Mesendoderm (in vitro differentiated cells): ENCODE data around the gene DGKB.

Source experiments
- DNase-seq: peaks from one replicate; pipeline ENCODE4 v3.0.0; 2013
- H2AK5ac ChIP-seq: 2 replicates; pipeline ENCODE4 v1.6.1; 2013; ENCODE audit warnings: low read length, inconsistent platforms
- H2BK120ac ChIP-seq: 2 replicates; pipeline ENCODE4 v1.6.1; 2013; ENCODE audit warnings: low read depth, mild to moderate bottlenecking, low read length, moderate library complexity, mixed read lengths
- H2BK15ac ChIP-seq: replicated peaks from 2 replicates; pipeline ENCODE4 v1.6.1; 2013; ENCODE audit warnings: low read depth, mild to moderate bottlenecking, moderate library complexity
- H2BK5ac ChIP-seq: 2 replicates; pipeline ENCODE4 v1.6.1; 2013; ENCODE audit warnings: low read length, inconsistent platforms
- H3K18ac ChIP-seq: 2 replicates; pipeline ENCODE4 v1.6.1; 2013; ENCODE audit warnings: mild to moderate bottlenecking, low read length, mixed read lengths
- H3K23ac ChIP-seq: one replicate; pipeline ENCODE4 v1.6.1; 2013; ENCODE audit warnings: low read length
- H3K27ac ChIP-seq: 2 replicates; pipeline ENCODE4 v1.5.1; 2013; ENCODE audit warnings: low read depth, mild to moderate bottlenecking, inconsistent platforms, low read length, moderate library complexity
- H3K27me3 ChIP-seq: 2 replicates; pipeline ENCODE4 v1.6.1; 2013; ENCODE audit warnings: low read length, control low read depth, mild to moderate bottlenecking, inconsistent platforms; ENCODE audit not compliant: insufficient read depth, poor library complexity
- H3K36me3 ChIP-seq: 2 replicates; pipeline ENCODE4 v1.6.1; 2013; ENCODE audit warnings: low read length, inconsistent platforms; ENCODE audit not compliant: control insufficient read depth, insufficient read depth
- H3K4ac ChIP-seq: one replicate; pipeline ENCODE4 v1.6.1; 2013; ENCODE audit warnings: low read depth, mild to moderate bottlenecking, low read length, moderate library complexity
- H3K4me1 ChIP-seq: 2 replicates; pipeline ENCODE4 v1.6.1; 2013; ENCODE audit warnings: low read depth, low read length, inconsistent platforms; ENCODE audit not compliant: control insufficient read depth
- H3K4me2 ChIP-seq: 2 replicates; pipeline ENCODE4 v1.6.1; 2013; ENCODE audit warnings: low read length
- H3K4me3 ChIP-seq: 2 replicates; pipeline ENCODE4 v1.5.1; 2013; ENCODE audit warnings: mild to moderate bottlenecking, low read length
- H3K56ac ChIP-seq: one replicate; pipeline ENCODE4 v1.6.1; 2013; ENCODE audit warnings: low read length
- H3K79me1 ChIP-seq: 2 replicates; pipeline ENCODE4 v1.6.1; 2013; ENCODE audit warnings: low read length, inconsistent platforms
- H3K79me2 ChIP-seq: 2 replicates; pipeline ENCODE4 v1.6.1; 2013; ENCODE audit warnings: mild to moderate bottlenecking, low read length; ENCODE audit not compliant: control insufficient read depth, insufficient read depth
- H3K9ac ChIP-seq: 2 replicates; pipeline ENCODE4 v1.6.1; 2013; ENCODE audit warnings: low read length, inconsistent platforms
- H4K5ac ChIP-seq: one replicate; pipeline ENCODE4 v1.6.1; 2013; ENCODE audit warnings: low read length
- H4K8ac ChIP-seq: one replicate; pipeline ENCODE4 v1.6.1; 2013; ENCODE audit warnings: low read depth, mild to moderate bottlenecking, control low read depth, low read length, moderate library complexity
- WGBS: extraction: QIAGEN DNeasy Blood & Tissue Kit; methylation state at CpG from one replicate; pipeline ENCODE4 v1.1.7; 2013; ENCODE audit warnings: low lambda C conversion rate, missing lambda C conversion rate; ENCODE audit not compliant: insufficient coverage; ENCODE audit errors: extremely low coverage; 5-methylcytosine and 5-hydroxymethylcytosine counted together

The DGKB gene

GRCh38 chr7:14931511-14932215, 29.1 kb upstream of the DGKB start:
- H4K5ac ChIP-seq: no peak overlapping the region
- H2BK15ac ChIP-seq: no peak overlapping the region
- H3K56ac ChIP-seq: no peak overlapping the region
- no peak overlapping the region for H3K4me2 ChIP-seq
- no peak overlapping the region for H2AK5ac ChIP-seq
- no peaks in the 10 kb centered on the region for H3K79me1 ChIP-seq
- H3K27ac ChIP-seq: no peak overlapping the region
- no peaks in the 10 kb centered on the region for H3K79me2 ChIP-seq
- no peak overlapping the region for H2BK120ac ChIP-seq
- H3K18ac ChIP-seq: no peak overlapping the region
- H3K4me3 ChIP-seq: no peak overlapping the region
- no peak overlapping the region for H3K9ac ChIP-seq
- H3K36me3 ChIP-seq: no peaks in the 10 kb centered on the region
- no peak overlapping the region for H2BK5ac ChIP-seq
- no peak for DNase-seq
- H4K8ac ChIP-seq: no peak overlapping the region
- H3K27me3 ChIP-seq: no peaks in the 10 kb centered on the region
- H3K4ac ChIP-seq: no peak overlapping the region
- WGBS: no CpG with 5 or more reads among the region's 4 CpGs
- no peak overlapping the region for H3K23ac ChIP-seq
- no peaks in the 10 kb centered on the region for H3K4me1 ChIP-seq

- no peak overlapping the region for H4K8ac ChIP-seq
- H3K4ac ChIP-seq: no peak overlapping the region
- no peak overlapping the region for H3K4me3 ChIP-seq
- no peak overlapping the region for H2AK5ac ChIP-seq
- no peaks in the 10 kb centered on the region for H3K36me3 ChIP-seq
- H2BK5ac ChIP-seq: no peak overlapping the region
- no peak overlapping the region for H3K56ac ChIP-seq
- DNase-seq: no peak
- WGBS: no CpG with 5 or more reads among the region's 1 CpG
- no peak overlapping the region for H2BK15ac ChIP-seq
- no peaks in the 10 kb centered on the region for H3K27me3 ChIP-seq
- no peak overlapping the region for H3K23ac ChIP-seq
- no peaks in the 10 kb centered on the region for H3K79me2 ChIP-seq
- H4K5ac ChIP-seq: no peak overlapping the region
- no peak overlapping the region for H3K27ac ChIP-seq
- no peak overlapping the region for H3K9ac ChIP-seq
- no peak overlapping the region for H2BK120ac ChIP-seq
- no peaks in the 10 kb centered on the region for H3K4me1 ChIP-seq
- H3K4me2 ChIP-seq: no peak overlapping the region
- H3K79me1 ChIP-seq: no peaks in the 10 kb centered on the region
- no peak overlapping the region for H3K18ac ChIP-seq
Measured at GRCh38 chr7:14924398-14924797, 21.8 kb upstream of the DGKB start.

DNA sequence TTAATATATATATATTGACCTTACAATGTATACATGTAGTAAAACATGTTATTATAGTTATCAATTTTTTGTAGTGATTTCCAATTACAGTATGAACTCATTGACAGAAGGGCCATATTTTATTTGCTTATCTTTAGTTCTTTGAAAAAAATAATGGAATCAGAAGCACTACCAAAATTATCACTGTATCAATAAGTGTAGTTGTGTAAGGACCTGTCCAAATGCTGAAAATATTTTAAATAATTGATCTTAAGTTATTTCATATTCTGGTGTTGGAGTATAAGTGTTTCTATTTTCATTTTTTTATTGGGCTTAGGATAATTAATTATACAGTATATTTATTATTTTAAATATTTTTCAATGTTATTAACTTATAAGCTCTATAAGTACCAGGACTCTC, 8.5 kb upstream of the DGKB start:
- no peaks in the 10 kb centered on the region for H3K4me1 ChIP-seq
- H3K4ac ChIP-seq: no peak overlapping the region
- no peak overlapping the region for H3K56ac ChIP-seq
- no peak overlapping the region for H2BK5ac ChIP-seq
- no peak for DNase-seq
- H3K79me1 ChIP-seq: no peaks in the 10 kb centered on the region
- no peak overlapping the region for H2BK120ac ChIP-seq
- no peak overlapping the region for H2BK15ac ChIP-seq
- H3K36me3 ChIP-seq: no peaks in the 10 kb centered on the region
- no peaks in the 10 kb centered on the region for H3K27me3 ChIP-seq
- no peak overlapping the region for H3K23ac ChIP-seq
- H4K8ac ChIP-seq: no peak overlapping the region
- H4K5ac ChIP-seq: no peak overlapping the region
- no peak overlapping the region for H3K27ac ChIP-seq
- no peak overlapping the region for H3K18ac ChIP-seq
- no peak overlapping the region for H3K4me3 ChIP-seq
- H3K79me2 ChIP-seq: no peaks in the 10 kb centered on the region
- no peak overlapping the region for H3K4me2 ChIP-seq
- H3K9ac ChIP-seq: no peak overlapping the region
- no peak overlapping the region for H2AK5ac ChIP-seq

- no peaks in the 10 kb centered on the region for H3K79me1 ChIP-seq
- H3K18ac ChIP-seq: no peak overlapping the region
- H3K4me2 ChIP-seq: no peak overlapping the region
- H2BK15ac ChIP-seq: no peak overlapping the region
- H3K4ac ChIP-seq: no peak overlapping the region
- no peak overlapping the region for H3K56ac ChIP-seq
- no peak overlapping the region for H2BK5ac ChIP-seq
- no peak overlapping the region for H2BK120ac ChIP-seq
- H4K5ac ChIP-seq: no peak overlapping the region
- no peak for DNase-seq
- H3K4me3 ChIP-seq: no peak overlapping the region
- H3K36me3 ChIP-seq: no peaks in the 10 kb centered on the region
- H3K4me1 ChIP-seq: no peaks in the 10 kb centered on the region
- H3K9ac ChIP-seq: no peak overlapping the region
- H3K27me3 ChIP-seq: no peaks in the 10 kb centered on the region
- H2AK5ac ChIP-seq: no peak overlapping the region
- no peak overlapping the region for H3K27ac ChIP-seq
- no peaks in the 10 kb centered on the region for H3K79me2 ChIP-seq
- H4K8ac ChIP-seq: no peak overlapping the region
- no peak overlapping the region for H3K23ac ChIP-seq
Measured at GRCh38 chr7:14908697-14909096, 6.1 kb upstream of the DGKB start.

DNA sequence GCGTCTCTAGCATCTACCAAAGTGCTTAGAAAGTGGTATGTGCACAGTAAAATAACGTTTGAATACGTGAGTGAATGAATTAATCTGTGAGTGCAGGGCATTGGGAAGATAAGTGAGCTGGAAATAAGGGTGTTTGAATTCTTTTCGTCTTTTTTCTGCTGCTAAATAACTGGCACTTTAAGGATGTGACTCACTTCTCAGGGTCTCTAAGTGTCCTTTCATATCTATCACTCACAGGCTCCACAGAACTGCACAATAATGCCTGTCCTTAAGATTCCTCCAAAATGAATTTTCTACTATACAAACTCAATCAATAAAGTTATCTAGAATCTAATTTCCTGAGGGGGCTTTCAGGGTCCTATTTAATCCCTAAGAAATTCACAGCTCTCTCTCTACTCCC, 3.2 kb upstream of the DGKB start:
- no peak overlapping the region for H3K4me2 ChIP-seq
- no peak overlapping the region for H3K4ac ChIP-seq
- no peak overlapping the region for H3K27ac ChIP-seq
- H2BK120ac ChIP-seq: no peak overlapping the region
- WGBS: no CpG with 5 or more reads among the region's 4 CpGs
- H3K79me2 ChIP-seq: no peaks in the 10 kb centered on the region
- no peak overlapping the region for H3K18ac ChIP-seq
- no peaks in the 10 kb centered on the region for H3K27me3 ChIP-seq
- no peak overlapping the region for H2BK5ac ChIP-seq
- H3K4me3 ChIP-seq: no peak overlapping the region
- H4K8ac ChIP-seq: no peak overlapping the region
- no peak overlapping the region for H4K5ac ChIP-seq
- H3K36me3 ChIP-seq: no peaks in the 10 kb centered on the region
- H3K56ac ChIP-seq: no peak overlapping the region
- DNase-seq: no peak
- H3K9ac ChIP-seq: no peak overlapping the region
- no peak overlapping the region for H2AK5ac ChIP-seq
- no peak overlapping the region for H2BK15ac ChIP-seq
- no peaks in the 10 kb centered on the region for H3K79me1 ChIP-seq
- no peak overlapping the region for H3K23ac ChIP-seq
- H3K4me1 ChIP-seq: peaks cover 2% of the 10 kb centered on the region

GRCh38 chr7:14900051-14900450, 2.5 kb downstream of the DGKB start:
- H3K18ac ChIP-seq: no peak overlapping the region
- H3K4me2 ChIP-seq: no peak overlapping the region
- H3K79me1 ChIP-seq: no peaks in the 10 kb centered on the region
- peak; percentile 11 for DNase-seq
- no peak overlapping the region for H3K4ac ChIP-seq
- H3K4me3 ChIP-seq: no peak overlapping the region
- H3K27me3 ChIP-seq: no peaks in the 10 kb centered on the region
- no peak overlapping the region for H4K5ac ChIP-seq
- no peak overlapping the region for H3K27ac ChIP-seq
- no CpG with 5 or more reads among the region's 4 CpGs for WGBS
- H2BK15ac ChIP-seq: no peak overlapping the region
- peaks cover 2% of the 10 kb centered on the region for H3K4me1 ChIP-seq
- H4K8ac ChIP-seq: no peak overlapping the region
- no peak overlapping the region for H2AK5ac ChIP-seq
- H3K56ac ChIP-seq: no peak overlapping the region
- H3K36me3 ChIP-seq: no peaks in the 10 kb centered on the region
- no peak overlapping the region for H2BK120ac ChIP-seq
- H3K23ac ChIP-seq: no peak overlapping the region
- H3K79me2 ChIP-seq: no peaks in the 10 kb centered on the region
- H2BK5ac ChIP-seq: no peak overlapping the region
- no peak overlapping the region for H3K9ac ChIP-seq
